Activated CD8-positive, alpha-beta T cell treated with anti-CD3 and anti-CD28 coated beads for 36 hours (primary cell): ENCODE data around the gene CENPVL1. TPM values are rescaled to one million over a fixed set of nuclear protein-coding genes. Genes with fewer than 3 reads are reported as not detected.

Source experiments
- ATAC-seq: fragments of 200-7000 bp; cut with Tn5 transposase; one replicate; pipeline ENCODE4 v1.10.0; 2021; ENCODE audit warnings: mild to moderate bottlenecking, moderate library complexity
- CTCF ChIA-PET: fragments of 350-600 bp; sonication (Branson Sonifier 250); formaldehyde crosslinking; loops from one replicate; lab custom pipeline; 2021; ENCODE audit warnings: antibody characterized with exemption; lab: Charles Lee
- POLR2A ChIA-PET: fragments of 350-600 bp; sonication (Branson Sonifier 250); formaldehyde crosslinking; loops from one replicate; lab custom pipeline; 2021; ENCODE audit warnings: antibody characterized with exemption; lab: Charles Lee
- DNase-seq: peaks from one replicate; pipeline ENCODE4 v3.0.0-alpha.2; 2020
- H3K27ac Mint-ChIP-seq: one replicate; pipeline ENCODE4 v1.8.0; 2021; ENCODE audit warnings: mild to moderate bottlenecking, mixed read lengths
- H3K27me3 Mint-ChIP-seq: one replicate; pipeline ENCODE4 v1.8.0; 2021; ENCODE audit warnings: mixed read lengths
- H3K36me3 Mint-ChIP-seq: one replicate; pipeline ENCODE4 v1.8.0; 2021; ENCODE audit warnings: low read depth, mixed read lengths
- H3K4me1 Mint-ChIP-seq: one replicate; pipeline ENCODE4 v1.8.0; 2021; ENCODE audit warnings: low read depth, mixed read lengths
- H3K4me3 Mint-ChIP-seq: one replicate; pipeline ENCODE4 v1.8.0; 2021; ENCODE audit warnings: mild to moderate bottlenecking, moderate library complexity, mixed read lengths
- H3K9me3 Mint-ChIP-seq: one replicate; pipeline ENCODE4 v1.8.0; 2021; ENCODE audit warnings: mixed read lengths
- intact Hi-C: fragments of 100-400 bp; cut with micrococcal nuclease; formaldehyde crosslinking; loops from one replicate; pipeline ENCODE4 v1.10.0; 2022
- total RNA-seq, 2 experiments: library from RNA; stranded (reverse); gene quantifications; one replicate each; pipeline ENCODE4 v1.2.3, GENCODE V29; 2021
- TF ChIP-seq, protein P1 (sequence below): fragments of 200-600 bp; IDR thresholded peaks from one replicate; pipeline ENCODE4 v1.8.0; 2022; ENCODE audit warnings: antibody characterized with exemption, mild to moderate bottlenecking

The CENPVL1 gene
- total RNA-seq, 2 experiments from 2014 or later, result not detected

DNA sequence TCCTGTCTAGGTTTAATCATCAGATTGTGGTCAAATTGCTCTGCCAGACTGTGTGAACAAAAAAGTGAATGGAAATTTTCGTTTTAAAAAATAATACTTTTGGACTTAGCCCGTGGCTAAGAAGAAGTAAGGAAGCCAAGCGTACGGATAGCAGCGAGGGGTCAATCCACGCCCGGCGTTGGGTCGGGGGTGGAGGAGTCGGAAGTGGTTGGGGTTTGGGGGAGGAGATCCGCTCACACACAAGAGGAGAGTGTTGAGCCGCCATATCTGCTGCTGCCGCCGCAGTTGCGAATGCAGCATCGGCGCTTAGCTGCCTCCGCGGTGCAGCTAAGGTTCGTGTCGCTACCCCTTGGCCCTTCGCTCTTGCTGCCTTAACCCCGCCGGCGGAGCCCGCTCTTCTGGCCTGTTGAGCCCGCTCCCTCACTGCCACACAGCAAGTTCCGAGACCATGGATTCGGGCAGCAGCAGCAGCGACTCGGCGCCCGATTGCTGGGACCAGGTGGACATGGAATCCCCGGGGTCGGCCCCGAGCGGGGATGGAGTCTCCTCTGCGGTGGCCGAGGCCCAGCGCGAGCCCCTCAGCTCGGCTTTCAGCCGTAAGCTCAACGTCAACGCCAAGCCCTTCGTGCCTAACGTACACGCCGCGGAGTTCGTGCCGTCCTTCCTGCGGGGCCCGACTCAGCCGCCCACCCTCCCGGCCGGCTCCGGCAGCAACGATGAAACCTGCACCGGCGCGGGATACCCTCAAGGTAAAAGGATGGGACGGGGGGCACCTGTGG, 33.1 kb downstream of the CENPVL1 start, which contains the start of gene GSPT2:
TSS of gene GSPT2 (plus strand) at position 264 of the 779 bp plus-strand sequence. CDS start at position 449, 185 bp downstream.
- Mint-ChIP-seq H3K27me3 (no peaks in the 10 kb centered on the region), H3K4me1 (peaks cover 18% of the 10 kb centered on the region), H3K9me3 (peaks cover 24% of the 10 kb centered on the region), H3K27ac (peak within 1 kb of the TSS; percentile 78), H3K36me3 (peaks cover 24% of the 10 kb centered on the region), H3K4me3 (peak within 1 kb of the TSS; percentile 83)
- ChIA-PET CTCF (no interaction called here), POLR2A (no interaction called here)
- TF ChIP-seq, protein P1, sequence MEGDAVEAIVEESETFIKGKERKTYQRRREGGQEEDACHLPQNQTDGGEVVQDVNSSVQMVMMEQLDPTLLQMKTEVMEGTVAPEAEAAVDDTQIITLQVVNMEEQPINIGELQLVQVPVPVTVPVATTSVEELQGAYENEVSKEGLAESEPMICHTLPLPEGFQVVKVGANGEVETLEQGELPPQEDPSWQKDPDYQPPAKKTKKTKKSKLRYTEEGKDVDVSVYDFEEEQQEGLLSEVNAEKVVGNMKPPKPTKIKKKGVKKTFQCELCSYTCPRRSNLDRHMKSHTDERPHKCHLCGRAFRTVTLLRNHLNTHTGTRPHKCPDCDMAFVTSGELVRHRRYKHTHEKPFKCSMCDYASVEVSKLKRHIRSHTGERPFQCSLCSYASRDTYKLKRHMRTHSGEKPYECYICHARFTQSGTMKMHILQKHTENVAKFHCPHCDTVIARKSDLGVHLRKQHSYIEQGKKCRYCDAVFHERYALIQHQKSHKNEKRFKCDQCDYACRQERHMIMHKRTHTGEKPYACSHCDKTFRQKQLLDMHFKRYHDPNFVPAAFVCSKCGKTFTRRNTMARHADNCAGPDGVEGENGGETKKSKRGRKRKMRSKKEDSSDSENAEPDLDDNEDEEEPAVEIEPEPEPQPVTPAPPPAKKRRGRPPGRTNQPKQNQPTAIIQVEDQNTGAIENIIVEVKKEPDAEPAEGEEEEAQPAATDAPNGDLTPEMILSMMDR, result no peak
- DNase-seq, result peak; percentile 82
- intact Hi-C loops, result no loop called here
- peak; percentile 97 for ATAC-seq

DNA sequence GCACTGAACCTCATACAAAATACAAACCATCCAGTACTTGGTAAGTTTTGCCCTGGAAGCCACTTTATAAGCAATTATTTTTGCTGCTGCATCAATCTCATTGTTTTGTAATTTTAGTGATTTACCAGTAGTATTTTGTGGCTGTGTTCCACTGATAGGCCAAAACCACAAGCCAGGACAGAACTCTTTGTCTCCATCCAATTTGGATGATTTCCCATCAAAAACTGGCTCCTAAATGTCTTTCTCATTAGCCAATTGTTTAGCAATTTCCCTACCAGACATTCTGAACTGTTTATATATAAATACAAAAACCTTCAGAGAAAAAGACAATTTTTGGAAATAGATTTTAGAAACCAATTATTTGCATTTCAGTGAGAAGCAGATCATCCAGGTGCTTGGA, 37.4 kb downstream of the CENPVL1 start:
- Mint-ChIP-seq H3K27ac (no peak overlapping the region), H3K36me3 (peaks cover 24% of the 10 kb centered on the region), H3K27me3 (no peaks in the 10 kb centered on the region), H3K4me1 (peaks cover 18% of the 10 kb centered on the region), H3K9me3 (peaks cover 26% of the 10 kb centered on the region), H3K4me3 (no peak overlapping the region)
- intact Hi-C loops, result no loop called here
- DNase-seq (no peak), ATAC-seq (no peak)
- TF ChIP-seq, protein P1, result no peak
- ChIA-PET CTCF (no interaction called here), POLR2A (no interaction called here)

DNA sequence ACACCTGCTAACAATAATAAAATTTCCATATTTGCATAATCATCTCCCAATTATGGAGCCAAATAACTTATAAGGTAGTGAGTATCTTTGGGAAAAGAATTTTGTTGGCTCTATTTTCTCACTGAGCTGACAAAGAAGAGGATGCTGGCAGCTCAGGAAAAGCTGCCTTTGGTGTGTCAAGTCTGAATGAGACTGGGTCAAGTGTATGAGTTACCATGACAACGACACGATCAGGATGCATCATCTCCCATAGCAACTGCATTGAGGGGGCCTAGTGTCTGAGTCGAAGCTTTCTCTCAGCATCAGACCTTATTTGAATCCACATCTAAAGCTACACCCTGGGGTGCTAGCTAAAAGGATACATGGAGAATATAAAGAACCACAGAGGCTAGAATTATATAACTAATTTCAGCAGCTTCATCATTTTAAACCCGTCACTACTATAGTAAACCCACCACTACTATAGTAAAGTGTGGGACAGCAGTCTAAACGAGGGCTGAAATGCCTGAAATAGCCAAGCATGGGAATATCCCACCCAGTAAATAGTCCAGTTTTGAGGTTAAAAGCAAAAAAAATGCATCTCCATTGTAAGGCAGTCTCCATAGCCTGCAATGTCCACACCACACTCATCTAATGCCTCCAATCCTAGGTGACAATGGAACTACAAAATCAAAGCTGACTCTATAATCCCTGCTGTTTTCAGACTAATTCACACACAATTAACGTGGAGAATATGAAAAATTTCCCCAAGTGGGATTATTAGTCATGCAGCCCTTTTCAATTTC, 48.9 kb downstream of the CENPVL1 start:
- Mint-ChIP-seq H3K36me3 (no peaks in the 10 kb centered on the region), H3K4me1 (no peaks in the 10 kb centered on the region), H3K27me3 (peaks cover 1% of the 10 kb centered on the region), H3K27ac (no peak overlapping the region), H3K9me3 (no peaks in the 10 kb centered on the region), H3K4me3 (no peak overlapping the region)
- DNase-seq, result no peak
- ATAC-seq, result no peak
- intact Hi-C loops, result no loop called here
- CTCF ChIA-PET, result no interaction called here
- POLR2A ChIA-PET, result no interaction called here
- TF ChIP-seq, protein P1, result no peak

DNA sequence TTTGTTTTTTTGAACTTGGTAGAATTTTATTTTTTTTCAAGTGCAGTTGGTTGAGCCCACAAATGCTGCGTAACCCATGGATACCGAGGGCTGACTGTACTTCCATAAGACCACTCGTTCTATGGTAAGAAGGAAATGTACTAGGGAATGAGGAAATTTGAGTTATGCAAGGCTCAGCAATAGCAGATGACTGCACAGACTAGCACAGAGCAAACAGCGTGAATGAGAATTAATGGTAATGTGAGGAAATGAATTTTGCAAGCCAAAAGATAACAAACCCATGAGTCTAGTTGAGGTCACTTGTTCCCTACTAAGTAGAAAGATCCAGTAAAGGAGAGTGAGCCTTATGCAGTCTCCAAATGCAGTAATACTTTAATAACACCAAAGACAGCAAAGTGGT, 50.3 kb downstream of the CENPVL1 start:
- Mint-ChIP-seq H3K4me1 (no peaks in the 10 kb centered on the region), H3K27me3 (no peaks in the 10 kb centered on the region), H3K36me3 (no peaks in the 10 kb centered on the region), H3K9me3 (no peaks in the 10 kb centered on the region), H3K4me3 (no peak overlapping the region), H3K27ac (no peak overlapping the region)
- intact Hi-C loops, result no loop called here
- POLR2A ChIA-PET, result no interaction called here
- DNase-seq (no peak), ATAC-seq (no peak)
- TF ChIP-seq, protein P1, result no peak
- CTCF ChIA-PET, result no interaction called here

Other genes starting within 250 kb of the CENPVL1 start
- gene NUDT11, start 213.9 kb upstream of the CENPVL1 start, total RNA-seq, result 1 to 10 TPM; 1.8 to 2.5 TPM
- gene CENPVL3, start 91.6 kb upstream of the CENPVL1 start, total RNA-seq, result under 1 TPM; 0.25 to 0.27 TPM
- not detected for gene CENPVL2, start 27.7 kb upstream of the CENPVL1 start, total RNA-seq
- gene GSPT2, start 32.9 kb downstream of the CENPVL1 start, total RNA-seq, result 10 to 100 TPM in 1 of 2 experiments, 1 to 10 TPM in 1; 9.7 to 10.0 TPM
- gene MAGED1, start 183.1 kb downstream of the CENPVL1 start, total RNA-seq, result 10 to 100 TPM; 60.1 to 63.0 TPM